Loucy (cell line): Measurements from ENCODE around the gene EFTUD2.
"Not testable (repeated sequence)": the region's sequence is repeated elsewhere in the genome, so short reads cannot be mapped to it uniquely, and the experiment has no call there.

ENCODE experiments used
- H2AFZ ChIP-seq: fragments of 200-600 bp; sonication (generic); 2 replicates; pipeline ENCODE4 v1.6.0; 2016; ENCODE audit warnings: antibody characterized with exemption, mild to moderate bottlenecking, low read length, moderate library complexity
- H3F3A ChIP-seq: fragments of 200-600 bp; 2 replicates; pipeline ENCODE4 v1.6.0; 2016; ENCODE audit warnings: antibody characterized with exemption, low read depth, mild to moderate bottlenecking
- H3K27me3 ChIP-seq: fragments of 200-600 bp; sonication (generic); 2 replicates; pipeline ENCODE4 v1.6.1; 2014; ENCODE audit warnings: low read length, mild to moderate bottlenecking; ENCODE audit not compliant: insufficient read depth, poor library complexity, severe bottlenecking
- H3K36me3 ChIP-seq: fragments of 200-600 bp; sonication (generic); 2 replicates; pipeline ENCODE4 v1.6.1; 2016; ENCODE audit warnings: low read length; ENCODE audit not compliant: insufficient read depth
- H3K4me1 ChIP-seq: fragments of 200-600 bp; sonication (generic); 2 replicates; pipeline ENCODE4 v1.5.1; 2014; ENCODE audit warnings: low read length, mild to moderate bottlenecking; ENCODE audit not compliant: insufficient read depth, poor library complexity, severe bottlenecking
- H3K4me2 ChIP-seq: fragments of 200-600 bp; sonication (generic); 2 replicates; pipeline ENCODE4 v1.6.0; 2014; ENCODE audit warnings: antibody characterized with exemption, low read length, low read depth, mild to moderate bottlenecking; ENCODE audit not compliant: poor library complexity, severe bottlenecking
- H3K4me3 ChIP-seq: fragments of 200-600 bp; sonication (generic); 2 replicates; pipeline ENCODE4 v1.5.1; 2014; ENCODE audit warnings: low read length, mild to moderate bottlenecking, mixed read lengths; ENCODE audit not compliant: poor library complexity, severe bottlenecking
- H3K79me2 ChIP-seq: fragments of 200-600 bp; sonication (generic); 2 replicates; pipeline ENCODE4 v1.6.1; 2014; ENCODE audit warnings: low read length; ENCODE audit not compliant: insufficient read depth
- H3K9ac ChIP-seq: fragments of 200-600 bp; sonication (generic); 2 replicates; pipeline ENCODE4 v1.6.0; 2014; ENCODE audit warnings: mild to moderate bottlenecking, low read depth, low read length, moderate library complexity; ENCODE audit not compliant: poor library complexity, severe bottlenecking
- H3K9me2 ChIP-seq: fragments of 200-600 bp; sonication (generic); replicated peaks from 2 replicates; pipeline ENCODE4 v1.6.1; 2016; ENCODE audit warnings: low read depth, low read length, mixed read lengths
- H3K9me3 ChIP-seq: fragments of 200-600 bp; sonication (generic); 2 replicates; pipeline ENCODE4 v1.6.1; 2014; ENCODE audit warnings: mild to moderate bottlenecking, antibody characterized with exemption, low read length, low read depth; ENCODE audit not compliant: insufficient read depth
- H4K20me1 ChIP-seq: fragments of 200-600 bp; sonication (generic); 2 replicates; pipeline ENCODE4 v1.6.0; 2014; ENCODE audit warnings: antibody characterized with exemption, low read length, mild to moderate bottlenecking; ENCODE audit not compliant: insufficient read depth, poor library complexity, severe bottlenecking
- EZH2phosphoT487 ChIP-seq: fragments of 200-600 bp; IDR thresholded peaks from 2 replicates; pipeline ENCODE4 v1.6.1; 2018; ENCODE audit warnings: antibody characterized with exemption, mild to moderate bottlenecking, moderate library complexity, borderline replicate concordance
- TF ChIP-seq, protein P1 (sequence below): fragments of 200-600 bp; sonication (generic); conservative IDR thresholded peaks from 2 replicates; pipeline ENCODE4 v1.5.1; 2014; ENCODE audit warnings: mild to moderate bottlenecking, antibody characterized with exemption, low read length

Gene EFTUD2

DNA sequence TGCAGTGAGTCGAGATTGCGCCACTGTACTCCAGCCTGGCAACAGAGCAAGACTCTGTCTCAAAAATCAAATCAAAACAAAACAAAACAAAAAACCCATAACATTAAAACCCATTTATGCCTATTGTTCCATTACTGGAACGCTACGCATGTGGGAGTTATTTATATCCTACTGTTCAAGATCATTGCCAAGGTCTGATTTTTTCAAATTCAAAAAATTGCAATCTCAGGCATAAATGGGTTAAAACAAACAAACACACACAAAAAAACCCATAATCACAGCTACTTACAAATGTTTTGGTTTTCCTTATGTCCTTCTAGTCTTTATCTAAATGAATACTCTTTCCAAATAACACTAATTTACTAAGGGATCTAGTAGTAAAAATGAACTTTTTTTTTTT lies 87.0 kb downstream of the EFTUD2 start:
- Histone ChIP-seq H4K20me1 (no peaks in the 10 kb centered on the region), H3K4me1 (no peaks in the 10 kb centered on the region), H3K79me2 (peaks cover 27% of the 10 kb centered on the region), H2AFZ (no peak overlapping the region), H3F3A (no peaks in the 10 kb centered on the region), H3K27me3 (no peaks in the 10 kb centered on the region), H3K4me2 (no peak overlapping the region), H3K9ac (no peak overlapping the region), H3K9me3 (no peaks in the 10 kb centered on the region), H3K4me3 (no peak overlapping the region), H3K9me2 (no peaks in the 10 kb centered on the region), H3K36me3 (no peaks in the 10 kb centered on the region; the same call in 1 of the 2 replicates)
- TF ChIP-seq, protein P1, sequence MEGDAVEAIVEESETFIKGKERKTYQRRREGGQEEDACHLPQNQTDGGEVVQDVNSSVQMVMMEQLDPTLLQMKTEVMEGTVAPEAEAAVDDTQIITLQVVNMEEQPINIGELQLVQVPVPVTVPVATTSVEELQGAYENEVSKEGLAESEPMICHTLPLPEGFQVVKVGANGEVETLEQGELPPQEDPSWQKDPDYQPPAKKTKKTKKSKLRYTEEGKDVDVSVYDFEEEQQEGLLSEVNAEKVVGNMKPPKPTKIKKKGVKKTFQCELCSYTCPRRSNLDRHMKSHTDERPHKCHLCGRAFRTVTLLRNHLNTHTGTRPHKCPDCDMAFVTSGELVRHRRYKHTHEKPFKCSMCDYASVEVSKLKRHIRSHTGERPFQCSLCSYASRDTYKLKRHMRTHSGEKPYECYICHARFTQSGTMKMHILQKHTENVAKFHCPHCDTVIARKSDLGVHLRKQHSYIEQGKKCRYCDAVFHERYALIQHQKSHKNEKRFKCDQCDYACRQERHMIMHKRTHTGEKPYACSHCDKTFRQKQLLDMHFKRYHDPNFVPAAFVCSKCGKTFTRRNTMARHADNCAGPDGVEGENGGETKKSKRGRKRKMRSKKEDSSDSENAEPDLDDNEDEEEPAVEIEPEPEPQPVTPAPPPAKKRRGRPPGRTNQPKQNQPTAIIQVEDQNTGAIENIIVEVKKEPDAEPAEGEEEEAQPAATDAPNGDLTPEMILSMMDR: no peak
- no peak for TF ChIP-seq EZH2phosphoT487

DNA sequence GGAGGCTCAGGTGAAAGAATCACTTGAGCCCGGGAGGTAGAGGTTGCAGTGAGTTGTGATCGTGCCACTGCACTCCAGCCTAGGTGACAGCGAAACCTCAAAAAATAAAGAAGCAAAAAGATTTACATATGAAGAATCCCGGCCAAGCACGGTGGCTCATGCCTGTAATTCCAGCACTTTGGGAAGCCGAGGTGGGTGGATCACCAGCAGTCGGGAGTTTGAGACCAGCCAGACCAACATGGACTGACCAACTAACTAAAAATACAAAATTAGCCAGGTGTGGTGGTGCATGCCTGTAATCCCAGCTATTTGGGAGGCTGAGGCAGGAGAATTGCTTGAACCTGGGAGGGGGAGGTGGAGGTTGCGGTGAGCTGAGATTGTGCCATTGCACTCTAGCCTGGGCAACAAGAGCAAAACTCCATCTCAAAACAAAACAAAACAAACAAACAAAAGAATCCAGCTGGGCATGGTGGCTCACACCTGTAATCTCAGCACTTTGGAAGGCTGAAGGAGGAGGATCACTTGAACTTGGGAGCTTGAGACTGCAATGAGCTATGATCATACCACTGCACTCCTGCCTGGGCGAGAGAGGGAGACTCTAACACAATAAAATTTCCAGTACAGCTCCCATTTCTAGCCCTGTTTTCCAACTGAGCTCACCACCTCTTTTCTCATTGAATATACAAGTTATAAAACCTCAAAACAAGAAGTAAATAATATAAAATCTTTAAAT lies 90.4 kb downstream of the EFTUD2 start:
- peaks cover 12% of the 10 kb centered on the region; the same call in 1 of the 2 replicates for H3K79me2 ChIP-seq
- H3K4me1 ChIP-seq, H3K9me2 ChIP-seq, H3K27me3 ChIP-seq, H3K4me2 ChIP-seq, H4K20me1 ChIP-seq, H3F3A ChIP-seq, H3K4me3 ChIP-seq, H3K9ac ChIP-seq, H3K9me3 ChIP-seq, H2AFZ ChIP-seq: not testable (repeated sequence)
- H3K36me3 ChIP-seq: peaks cover 17% of the 10 kb centered on the region; the same call in 1 of the 2 replicates

DNA sequence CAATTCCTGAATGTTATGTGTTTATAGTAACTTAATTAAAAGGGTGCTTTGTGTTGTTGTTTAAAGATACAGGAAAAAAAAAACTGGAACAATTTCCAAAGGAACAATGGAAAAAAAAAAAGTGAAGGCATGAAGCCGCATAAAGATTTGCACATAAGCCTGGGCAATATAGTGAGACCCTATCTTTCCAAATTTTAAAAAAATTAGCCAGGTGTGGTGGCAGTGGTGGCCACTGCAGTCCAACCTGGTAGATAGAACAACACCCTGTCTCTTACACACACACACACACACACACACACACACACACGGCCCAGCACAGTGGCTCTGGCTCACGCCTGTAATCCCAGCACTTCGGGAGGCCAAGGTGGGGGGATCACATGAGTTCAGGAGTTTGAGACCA lies 91.1 kb downstream of the EFTUD2 start:
- no peaks in the 10 kb centered on the region for H3K9me2 ChIP-seq
- H4K20me1 ChIP-seq: no peaks in the 10 kb centered on the region
- no peak overlapping the region for H3K4me3 ChIP-seq
- H3K4me1 ChIP-seq: no peaks in the 10 kb centered on the region
- no peaks in the 10 kb centered on the region for H3F3A ChIP-seq
- no peak overlapping the region for H3K9ac ChIP-seq
- H2AFZ ChIP-seq: no peak overlapping the region
- H3K27me3 ChIP-seq: no peaks in the 10 kb centered on the region
- TF ChIP-seq, protein P1: no peak
- TF ChIP-seq EZH2phosphoT487: no peak
- H3K36me3 ChIP-seq: peaks cover 21% of the 10 kb centered on the region; the same call in 1 of the 2 replicates
- no peaks in the 10 kb centered on the region for H3K9me3 ChIP-seq
- no peak overlapping the region for H3K4me2 ChIP-seq
- H3K79me2 ChIP-seq: peaks cover 9% of the 10 kb centered on the region; the same call in 1 of the 2 replicates

DNA sequence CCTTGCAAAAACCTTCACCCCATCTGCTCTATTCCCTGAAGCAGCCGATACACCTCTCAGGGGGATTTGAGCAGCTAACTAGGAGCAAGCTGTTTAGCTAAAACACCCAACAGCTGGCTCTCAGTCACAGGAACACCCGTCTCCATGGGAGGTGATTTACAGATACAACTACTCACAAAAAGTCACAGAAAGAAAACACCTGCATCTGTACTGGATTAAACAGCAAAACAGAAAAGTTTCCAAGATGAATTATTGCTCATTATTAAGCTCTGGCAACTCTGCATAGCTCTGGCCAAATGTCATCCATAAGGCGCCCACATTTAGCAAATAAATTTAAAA lies 91.5 kb downstream of the EFTUD2 start:
- Histone ChIP-seq H3K27me3 (no peaks in the 10 kb centered on the region), H3K79me2 (peaks cover 9% of the 10 kb centered on the region; the same call in 1 of the 2 replicates), H3K9me3 (no peaks in the 10 kb centered on the region), H3K4me1 (no peaks in the 10 kb centered on the region), H4K20me1 (no peaks in the 10 kb centered on the region), H3F3A (no peaks in the 10 kb centered on the region), H2AFZ (no peak overlapping the region), H3K4me2 (no peak overlapping the region), H3K4me3 (no peak overlapping the region), H3K9me2 (no peaks in the 10 kb centered on the region), H3K36me3 (peaks cover 21% of the 10 kb centered on the region; the same call in 1 of the 2 replicates), H3K9ac (no peak overlapping the region)
- TF ChIP-seq, protein P1: no peak
